ENCODE results near the gene SLIRP. TPM values are rescaled to one million over a fixed set of nuclear protein-coding genes. Genes with fewer than 3 reads are reported as not detected.
"Not testable (repeated sequence)": the region's sequence is repeated elsewhere in the genome, so short reads cannot be mapped to it uniquely, and the experiment has no call there.

Gene SLIRP
- total RNA-seq (10 to 100 TPM; 20.8 to 50.7 (median 33.3) TPM), polyA plus RNA-seq (100 to 1,000 TPM; 121 to 189 TPM)

GRCh38 chr14:77707724-77708408 is at the start of gene SLIRP, which contains the start of gene ALKBH1:
Gene SLIRP (plus strand): TSS chr14:77708103. CDS start chr14:77708112, 9 bp downstream.
Gene ALKBH1 (minus strand): TSS chr14:77708023. CDS start chr14:77708004, 19 bp downstream.
- Histone ChIP-seq H3K27me3 (no peaks in the 10 kb centered on the region), H3K9me3 (no peaks in the 10 kb centered on the region), H3K36me3 (peaks cover 3 to 33% (median 12%) of the 10 kb centered on the region in 3 donors), H3K4me3 (peak within 1 kb of the TSS; percentile 76 to 83 (median 77)), H3K27ac (peak within 1 kb of the TSS in 2 of 4 donors; percentile 20 to 28), H3K4me1 (peaks cover 9 to 22% (median 11%) of the 10 kb centered on the region in 3 donors)
- TF ChIP-seq CTCF (IDR thresholded peaks at IDR 0.05): no peak
- 0% methylated on average over 49 of the region's 49 CpGs for WGBS, 2 donors
- DNase-seq (peak; percentile 76 to 89 (median 86)), FAIRE-seq (no peak), ATAC-seq (peak; percentile 98 to 99 (median 99))
- intact Hi-C loops (cut with DNase I): no loop called here

- ATAC-seq (peak in 2 of 4 donors; percentile 41 to 49), FAIRE-seq (no peak), DNase-seq (no peak)
- WGBS, 2 donors: 60 to 68% methylated on average over 2 of the region's 2 CpGs
- no peak for TF ChIP-seq CTCF (IDR thresholded peaks at IDR 0.05)
- peak overlapping the region in 1 of 4 donors; percentile 34 for H3K27ac ChIP-seq
- no peaks in the 10 kb centered on the region for H3K4me1 ChIP-seq
- H3K27me3 ChIP-seq: no peaks in the 10 kb centered on the region
- no peak overlapping the region for H3K4me3 ChIP-seq
- H3K9me3 ChIP-seq: no peaks in the 10 kb centered on the region
- intact Hi-C loops (cut with DNase I): no loop called here
- H3K36me3 ChIP-seq: no peaks in the 10 kb centered on the region
Measured at GRCh38 chr14:77659831-77660230, 48.1 kb upstream of the SLIRP start.

- no peaks in the 10 kb centered on the region for H3K4me1 ChIP-seq
- no peak overlapping the region for H3K27ac ChIP-seq
- intact Hi-C loops (cut with DNase I): no loop called here
- no peaks in the 10 kb centered on the region for H3K9me3 ChIP-seq
- no peaks in the 10 kb centered on the region for H3K27me3 ChIP-seq
- TF ChIP-seq CTCF (IDR thresholded peaks at IDR 0.05): no peak
- H3K4me3 ChIP-seq: no peak overlapping the region
- DNase-seq: no peak
- peak in 2 of 4 donors; percentile 74 to 81 for ATAC-seq
- no peak for FAIRE-seq
- WGBS, 2 donors: 71 to 72% methylated on average over 7 of the region's 7 CpGs
- H3K36me3 ChIP-seq: no peaks in the 10 kb centered on the region
Measured at GRCh38 chr14:77660754-77661153, 47.1 kb upstream of the SLIRP start.

- 53 to 59% methylated on average over 2 to 9 of the region's 9 CpGs for WGBS, 2 donors
- ATAC-seq; DNase-seq; H3K4me3 ChIP-seq; H3K27me3 ChIP-seq; H3K36me3 ChIP-seq; H3K27ac ChIP-seq; H3K9me3 ChIP-seq; FAIRE-seq; H3K4me1 ChIP-seq; intact Hi-C loops (cut with DNase I): not testable (repeated sequence)
Measured at GRCh38 chr14:77661562-77661961, 46.3 kb upstream of the SLIRP start.

GRCh38 chr14:77663293-77663692 is 44.6 kb upstream of the SLIRP start:
- 55 to 70% methylated on average over 6 of the region's 6 CpGs for WGBS, 2 donors
- Histone ChIP-seq H3K36me3 (no peaks in the 10 kb centered on the region), H3K4me1 (no peaks in the 10 kb centered on the region), H3K9me3 (no peaks in the 10 kb centered on the region), H3K27me3 (no peaks in the 10 kb centered on the region), H3K27ac (no peak overlapping the region), H3K4me3 (no peak overlapping the region)
- DNase-seq: no peak
- intact Hi-C loops (cut with DNase I): no loop called here
- ATAC-seq: no peak
- no peak for FAIRE-seq
- TF ChIP-seq CTCF (IDR thresholded peaks at IDR 0.05): no peak
